GM18526 (cell line): ENCODE data around the gene ARHGEF40.
A peak's percentile ranks its signal among the peaks of the same experiment; 100 is the strongest.

Source experiments
- POLR2A ChIP-seq: IDR thresholded peaks from 3 replicates; pipeline ENCODE4 v1.6.1; 2011; ENCODE audit not compliant: insufficient read length; ENCODE audit errors: extremely low read depth

ARHGEF40 gene

DNA sequence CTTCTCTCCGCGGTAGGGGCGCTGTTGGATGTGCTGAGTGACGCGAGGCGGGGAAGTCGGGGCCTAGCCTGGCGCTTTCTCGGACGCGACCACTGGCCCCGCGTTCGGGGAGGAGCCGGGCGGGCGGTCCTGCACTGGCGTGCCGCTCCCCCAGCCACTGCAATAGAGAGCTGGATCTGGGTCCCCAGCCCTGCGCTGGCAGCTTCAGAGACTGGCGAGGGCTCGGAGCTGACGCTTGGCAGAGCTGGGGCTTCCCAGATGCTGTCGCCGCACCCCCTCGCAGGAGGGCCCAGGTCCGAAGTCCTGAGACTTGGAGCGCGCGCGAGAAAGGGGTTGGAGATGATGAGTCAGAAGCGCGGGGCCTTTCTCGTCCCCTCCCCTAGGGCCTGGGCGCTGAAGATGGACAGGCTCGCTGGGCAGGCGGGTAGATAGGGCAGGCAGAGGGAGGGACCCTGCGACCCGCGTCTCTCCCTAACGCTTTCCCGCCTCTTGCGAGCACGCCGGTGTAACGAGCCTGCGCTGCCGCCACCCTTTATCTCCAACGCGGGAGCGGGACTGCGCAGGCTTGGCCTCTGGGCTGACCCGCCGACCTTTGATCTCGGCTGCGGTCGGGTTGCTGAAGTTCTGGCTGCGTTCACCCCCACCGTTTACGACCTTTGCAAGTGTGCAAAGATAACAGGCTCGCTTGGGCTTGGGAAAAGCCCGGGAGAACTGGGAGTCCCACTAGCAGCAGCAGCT is 33.8 kb downstream of the ARHGEF40 start:
- peak; percentile 91 for TF ChIP-seq POLR2A

DNA sequence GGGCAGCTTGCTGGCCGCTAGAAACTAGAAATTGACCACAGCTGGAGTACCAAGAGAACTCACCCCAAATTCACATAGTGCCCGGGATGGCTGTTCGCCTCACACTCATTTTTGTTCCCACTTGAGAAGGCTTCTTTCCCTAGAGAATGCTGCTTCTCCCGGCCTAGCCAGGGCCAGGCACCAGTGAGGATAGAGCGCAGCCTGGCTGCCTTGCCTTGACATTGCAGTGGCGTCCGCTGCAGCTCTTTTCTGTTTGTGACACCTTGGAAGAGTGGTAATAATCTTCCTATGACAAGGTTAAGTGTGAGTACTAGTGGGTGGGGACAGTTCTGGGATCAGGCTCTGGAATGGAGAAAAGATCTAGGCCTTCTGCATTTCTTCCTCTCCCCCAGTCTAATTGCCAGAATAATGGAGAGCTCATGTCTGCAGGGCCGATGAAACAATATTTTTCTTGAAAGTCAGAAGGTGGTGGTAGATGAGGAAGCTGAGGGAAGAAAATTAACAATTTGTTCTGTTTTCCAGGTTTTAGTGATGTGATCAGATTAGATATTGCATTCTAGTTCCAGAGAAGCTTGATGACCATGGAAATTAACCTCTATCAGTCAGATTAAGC is 34.5 kb downstream of the ARHGEF40 start:
- TF ChIP-seq POLR2A = no peak

DNA sequence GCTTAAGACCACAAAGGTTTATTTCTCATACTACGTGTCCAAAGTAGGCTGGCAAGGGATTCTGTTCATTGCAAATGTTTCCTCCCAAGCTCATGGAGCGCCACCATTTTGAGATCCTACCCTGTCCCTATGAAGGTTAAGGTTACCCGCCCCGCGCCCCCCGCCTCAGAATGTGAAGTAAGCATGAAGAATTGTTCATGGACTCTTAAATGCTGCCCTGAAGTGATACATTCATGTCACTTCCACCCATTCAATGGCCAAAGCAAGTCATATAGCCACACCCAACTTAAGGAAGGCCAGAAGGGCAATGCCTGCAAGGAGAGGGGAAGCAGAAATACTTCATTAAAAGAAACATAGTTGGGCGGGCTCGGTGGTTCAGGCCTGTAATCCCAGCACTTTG is 35.0 kb downstream of the ARHGEF40 start:
- TF ChIP-seq POLR2A = no peak

DNA sequence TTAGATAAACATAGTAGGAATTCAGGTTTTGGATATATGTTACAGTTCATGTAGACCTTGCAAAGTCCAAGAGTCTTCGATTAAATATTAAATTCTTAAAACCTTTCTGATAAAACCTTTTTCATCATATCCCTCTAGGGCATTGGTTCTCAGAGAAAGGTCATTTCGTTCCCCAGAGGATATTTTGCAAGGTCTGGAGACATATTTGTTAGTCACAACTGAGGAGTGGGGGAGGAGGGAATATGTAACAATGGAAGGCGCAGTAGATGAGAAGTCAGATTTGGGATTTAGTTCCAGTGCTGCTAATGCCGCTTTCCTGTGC is 36.0 kb downstream of the ARHGEF40 start:
- TF ChIP-seq POLR2A = no peak

DNA sequence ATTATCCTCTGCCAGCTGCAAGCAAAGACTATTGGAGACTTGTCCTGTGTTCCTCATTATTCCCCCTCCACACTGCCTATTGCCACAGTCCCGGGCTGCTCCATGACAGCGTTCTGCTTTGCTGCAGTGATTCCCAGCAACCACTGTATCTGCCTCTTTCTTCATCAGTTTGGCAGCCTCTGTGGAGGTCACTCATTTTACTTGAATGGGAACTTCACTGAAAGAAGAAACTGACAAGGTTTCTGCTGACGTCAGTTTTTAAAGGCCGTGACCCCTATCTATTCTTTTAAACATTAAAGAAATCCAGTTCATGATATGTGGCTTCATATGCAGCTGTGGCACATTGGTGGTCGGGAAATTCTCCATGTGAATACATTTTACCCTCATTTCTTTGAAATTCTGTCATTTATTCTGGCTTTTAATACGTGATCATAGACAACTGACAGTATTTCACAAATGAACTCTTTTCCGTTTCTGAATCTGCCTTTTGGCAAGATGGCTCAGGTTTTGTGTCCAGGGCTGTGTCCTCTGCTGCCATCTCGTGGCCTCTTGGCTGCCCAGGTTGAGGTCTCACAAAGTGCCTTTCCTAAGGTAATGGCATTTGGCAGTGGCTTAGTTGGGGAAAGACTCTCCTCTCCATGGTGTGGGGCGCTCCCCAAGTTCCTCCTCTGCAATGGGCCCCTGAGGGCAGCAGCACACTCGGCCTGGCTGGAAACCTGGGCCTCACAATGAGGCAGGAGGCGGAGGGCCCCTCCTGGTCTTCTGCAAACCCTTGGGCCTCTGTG is 36.6 kb downstream of the ARHGEF40 start:
- TF ChIP-seq POLR2A = no peak

DNA sequence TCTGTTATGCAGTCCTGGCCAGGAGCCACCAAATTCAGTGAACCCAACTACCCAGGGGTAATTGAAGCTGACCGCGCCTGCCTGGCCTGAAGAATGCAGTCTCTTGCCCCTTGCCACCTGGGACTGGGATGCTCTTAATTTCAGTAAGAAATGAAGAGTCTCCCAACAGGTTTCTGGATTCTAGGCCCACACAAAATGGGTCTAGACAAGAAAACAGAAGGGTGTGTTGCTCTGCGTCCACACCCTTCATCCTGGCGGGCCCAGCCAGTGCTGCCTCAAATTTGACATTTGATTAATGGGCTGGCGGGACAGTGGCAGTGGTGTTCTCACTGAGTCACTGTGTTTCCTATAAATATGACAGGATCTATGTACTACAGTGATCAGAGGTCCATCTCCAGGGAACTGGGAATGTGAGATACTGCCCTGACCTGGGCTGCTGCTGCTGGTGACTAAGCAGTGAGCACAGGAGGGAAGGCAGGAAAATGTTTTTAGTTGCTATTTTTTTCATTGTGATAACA is 37.2 kb downstream of the ARHGEF40 start:
- no peak for TF ChIP-seq POLR2A

DNA sequence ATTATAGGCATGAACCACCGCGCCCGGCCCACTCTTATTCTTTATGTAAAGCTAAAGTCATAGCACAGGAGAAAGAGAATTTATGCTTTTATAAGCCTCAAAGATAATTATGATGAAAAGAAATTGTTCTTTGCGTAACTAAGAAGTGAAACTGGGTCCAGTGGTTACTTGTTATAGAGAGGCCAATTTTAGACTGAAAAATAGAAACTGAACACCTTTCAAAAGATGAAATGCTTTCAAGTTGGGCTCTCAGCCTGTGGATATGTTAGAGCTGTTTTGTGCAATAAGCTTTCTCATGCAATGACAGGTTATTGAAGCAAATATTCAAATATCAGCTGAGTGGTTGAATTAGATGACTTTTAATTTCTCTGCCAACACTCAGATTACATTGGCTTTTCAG is 38.7 kb downstream of the ARHGEF40 start:
- no peak for TF ChIP-seq POLR2A

DNA sequence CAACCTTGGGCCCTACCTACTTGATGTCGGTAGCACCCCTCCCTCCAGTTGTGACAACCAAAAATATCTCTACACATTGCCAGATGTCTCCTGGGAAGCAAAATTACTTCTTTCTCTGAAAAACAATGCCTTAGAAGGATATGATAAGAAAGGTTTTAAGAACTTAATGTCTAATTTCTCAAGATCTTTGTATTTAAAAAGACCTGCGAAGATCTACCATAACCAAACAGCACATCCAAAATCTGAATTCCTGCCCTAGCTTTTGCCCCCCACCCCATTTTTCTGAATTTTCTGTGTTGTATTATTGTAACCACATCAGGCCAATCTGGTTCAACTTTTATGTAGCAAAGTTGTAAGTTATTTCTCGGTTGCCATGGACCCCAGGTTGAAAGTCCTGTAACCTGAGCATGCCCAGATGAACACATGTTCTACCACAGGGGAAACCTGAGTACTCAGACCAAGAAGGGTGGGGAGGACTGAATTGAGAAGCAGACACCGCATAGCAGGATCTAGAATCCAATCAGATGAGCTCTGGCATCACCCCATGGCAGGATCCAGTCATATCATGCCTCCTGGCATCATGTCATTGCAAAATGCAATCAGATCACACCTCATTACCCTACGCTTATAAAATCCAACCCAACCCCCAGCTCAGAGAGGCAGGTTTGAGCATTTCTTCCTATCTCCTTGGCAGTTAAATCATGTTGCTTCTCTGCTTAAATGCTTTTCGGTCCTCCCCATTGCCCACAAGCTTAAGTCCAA is 39.5 kb downstream of the ARHGEF40 start:
- TF ChIP-seq POLR2A = no peak

DNA sequence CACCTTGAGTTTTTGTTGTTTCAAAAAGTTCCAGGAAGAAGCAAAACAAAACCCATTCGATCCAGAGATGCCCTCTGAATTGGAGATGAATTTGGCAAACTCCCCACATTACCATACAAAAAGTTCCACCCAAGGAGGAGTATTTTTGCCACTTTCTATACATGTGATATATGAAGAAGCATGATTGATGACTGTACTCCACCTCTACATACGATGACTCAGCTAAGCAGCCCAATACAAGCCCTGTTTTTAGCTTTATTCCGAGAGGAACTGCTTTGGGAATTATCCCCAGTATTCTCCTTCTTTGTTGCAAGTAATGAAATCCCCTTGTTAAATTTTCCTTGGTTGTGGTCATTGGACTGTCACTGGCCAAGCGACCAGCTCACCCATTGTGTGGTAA is 42.2 kb downstream of the ARHGEF40 start:
- no peak for TF ChIP-seq POLR2A

DNA sequence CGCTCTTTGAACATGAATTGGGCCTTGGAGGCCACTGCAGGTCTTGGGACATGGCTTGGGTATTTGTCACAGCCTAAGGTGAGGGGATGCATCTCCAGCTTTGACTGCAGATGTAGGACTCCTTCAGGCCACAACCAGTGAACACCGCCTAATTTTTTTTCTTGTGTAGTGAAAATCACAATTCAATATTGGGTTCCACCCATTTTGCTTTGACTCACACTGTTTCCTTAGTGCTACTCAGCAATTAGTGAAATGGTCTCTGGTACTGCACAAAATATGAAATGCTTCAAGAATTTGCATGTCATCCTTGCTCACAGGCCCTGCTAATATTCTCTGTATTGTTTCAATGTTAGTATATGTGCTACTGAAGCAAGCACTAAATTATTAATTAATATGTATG is 43.3 kb downstream of the ARHGEF40 start:
- TF ChIP-seq POLR2A = no peak

DNA sequence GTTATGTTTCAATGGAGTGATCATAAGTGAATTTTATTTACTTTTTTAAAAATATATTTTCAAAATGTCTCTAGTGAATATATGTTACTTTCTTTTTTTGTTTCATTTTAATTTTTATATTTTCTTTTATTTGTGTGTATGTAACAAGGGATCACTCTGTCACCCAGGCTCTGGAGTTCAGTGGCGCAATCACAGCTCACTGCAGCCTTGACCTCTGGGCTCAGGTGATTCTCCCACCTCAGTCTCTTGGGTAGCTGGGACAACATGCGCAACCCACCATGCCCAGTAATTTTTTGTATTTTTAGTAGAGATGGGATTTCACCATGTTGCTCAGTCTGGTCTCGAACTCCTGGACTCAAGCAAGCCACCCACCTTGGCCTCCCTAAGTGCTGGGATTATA is 48.8 kb downstream of the ARHGEF40 start:
- TF ChIP-seq POLR2A = no peak

DNA sequence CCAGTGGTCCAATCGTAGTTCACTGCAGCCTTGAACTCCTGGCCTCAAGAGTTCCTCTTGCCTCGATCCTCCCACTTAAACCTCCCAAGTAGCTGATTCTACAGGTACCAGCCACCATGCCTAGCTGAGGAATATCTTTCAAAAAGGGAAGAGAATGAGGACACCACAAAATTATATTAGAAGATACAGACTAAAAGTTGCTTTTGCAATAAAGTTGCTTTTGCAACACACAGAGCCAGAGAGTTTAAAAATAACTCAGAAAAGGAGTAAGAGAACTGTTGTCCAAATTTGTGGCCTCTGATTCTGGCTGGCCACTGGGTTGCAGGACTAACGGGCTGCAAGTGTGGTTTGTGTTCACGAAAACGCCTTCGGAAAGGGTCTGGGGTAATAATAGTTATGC is 50.6 kb downstream of the ARHGEF40 start:
- no peak for TF ChIP-seq POLR2A

DNA sequence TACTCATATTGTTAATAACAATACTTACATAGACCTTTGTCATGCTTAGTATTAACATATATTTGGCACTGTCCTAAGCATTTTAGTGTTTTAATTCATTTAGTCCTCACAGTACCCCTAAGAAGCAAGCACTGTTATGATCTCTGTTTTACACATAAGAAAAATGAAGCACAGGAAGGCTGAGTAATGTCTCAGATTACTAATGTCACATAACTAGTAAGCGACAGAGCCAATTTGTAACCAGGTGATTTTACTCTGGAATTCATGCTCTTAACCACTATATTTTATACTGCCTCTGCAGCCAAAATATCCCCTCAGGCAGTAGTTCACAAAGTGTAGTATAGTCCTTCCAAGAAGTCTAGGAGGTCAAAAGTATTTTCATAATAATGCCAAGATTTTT is 51.0 kb downstream of the ARHGEF40 start:
- no peak for TF ChIP-seq POLR2A

DNA sequence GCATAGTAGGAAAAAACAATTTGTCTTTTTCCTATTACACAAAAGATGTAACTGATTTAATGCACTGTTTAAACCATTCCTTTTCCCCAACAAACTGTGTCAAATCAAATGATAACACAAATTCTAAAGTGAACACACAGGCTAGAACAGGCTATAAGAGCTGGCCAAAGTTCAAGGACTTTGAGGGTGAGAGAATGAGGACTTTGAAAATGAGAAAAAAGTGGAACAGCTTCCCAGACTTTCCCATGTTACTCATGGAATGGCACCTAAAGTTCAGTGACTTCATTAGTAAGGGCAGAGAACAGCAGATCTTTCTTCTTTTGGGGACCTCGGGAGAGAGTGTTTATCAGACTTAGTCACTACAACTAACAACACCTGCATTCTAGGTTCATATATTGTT is 53.3 kb downstream of the ARHGEF40 start:
- TF ChIP-seq POLR2A = no peak

DNA sequence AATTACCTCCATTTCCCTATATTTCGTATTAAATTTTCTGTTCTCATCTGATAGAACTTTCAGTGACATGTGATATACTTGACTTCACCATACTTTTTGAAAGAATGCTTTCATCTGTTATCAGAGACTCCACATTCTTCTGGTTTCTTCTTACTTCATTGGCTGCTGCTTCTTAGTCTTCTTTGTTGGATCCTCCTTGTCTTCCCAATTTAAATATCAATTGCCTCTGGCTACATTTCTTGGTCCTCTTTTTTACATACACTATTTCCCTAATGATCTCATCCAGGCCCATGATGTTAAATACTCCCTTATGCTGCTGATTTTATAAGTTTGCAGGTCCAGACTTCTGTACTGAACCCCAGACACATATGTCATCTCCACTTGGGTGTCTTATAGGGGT is 63.8 kb downstream of the ARHGEF40 start:
- no peak for TF ChIP-seq POLR2A
